Astrocyte of the cerebellum (primary cell): Measurements from ENCODE around the gene ETV5.

Experiments used
- DNase-seq: peaks from one replicate; pipeline ENCODE4 v3.0.0-alpha.2; 2011; ENCODE audit warnings: low read depth
- H3K4me3 ChIP-seq: 2 replicates; pipeline ENCODE4 v1.5.1; 2011; ENCODE audit warnings: mild to moderate bottlenecking, low read depth, low read length, moderate library complexity
- in situ Hi-C: cut with HindIII; loops from 2 replicates; pipeline ENCODE4 v1.10.0; 2017; ENCODE audit warnings: low sequenced_read_pairs
- TF ChIP-seq, protein P1 (sequence below): IDR thresholded peaks from 2 replicates; pipeline ENCODE4 v1.5.1; 2012; ENCODE audit warnings: low read length, low read depth, moderate library complexity, mild to moderate bottlenecking; ENCODE audit errors: missing control alignments

The ETV5 gene

DNA sequence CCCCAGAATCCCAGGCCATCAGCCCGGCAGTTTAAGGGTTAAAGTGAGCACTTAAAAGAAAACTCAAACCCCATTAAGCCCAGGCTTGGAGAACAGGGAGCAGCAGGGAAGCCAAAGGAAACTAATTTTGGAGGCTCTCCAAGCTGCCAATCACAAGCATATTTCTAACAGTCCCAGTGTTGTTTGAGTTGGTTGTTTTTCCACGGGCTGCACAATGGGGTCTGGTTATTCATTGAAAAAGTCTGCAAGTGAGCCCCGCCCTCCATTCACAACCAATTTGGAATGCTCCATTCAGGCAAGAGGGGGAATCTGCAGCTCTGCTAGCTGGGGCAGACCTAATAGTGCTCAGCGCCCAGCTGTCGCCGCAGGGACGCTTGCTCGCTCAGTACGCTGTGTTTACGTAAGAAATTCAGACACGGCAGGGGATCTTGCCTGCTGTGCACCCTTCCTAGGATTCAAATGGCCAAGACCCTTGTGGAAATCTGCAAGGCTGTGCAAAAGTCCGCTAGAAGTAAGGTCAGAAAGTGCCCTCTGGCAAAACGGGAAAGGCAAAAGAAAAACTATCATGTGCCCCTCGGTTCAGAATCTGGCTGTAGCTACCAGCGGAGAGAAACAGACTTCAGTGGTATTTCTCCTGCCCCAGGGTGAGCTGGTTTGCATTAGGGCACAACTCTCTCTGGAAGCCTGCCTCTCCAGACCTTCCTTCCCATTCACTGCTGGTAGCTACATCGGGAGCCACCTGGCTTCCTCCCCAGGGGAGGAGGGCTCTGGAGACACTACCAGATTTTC, 11.0 kb downstream of the ETV5 start:
- DNase-seq, result peak; percentile 67
- in situ Hi-C loops, result no loop called here
- TF ChIP-seq, protein P1, sequence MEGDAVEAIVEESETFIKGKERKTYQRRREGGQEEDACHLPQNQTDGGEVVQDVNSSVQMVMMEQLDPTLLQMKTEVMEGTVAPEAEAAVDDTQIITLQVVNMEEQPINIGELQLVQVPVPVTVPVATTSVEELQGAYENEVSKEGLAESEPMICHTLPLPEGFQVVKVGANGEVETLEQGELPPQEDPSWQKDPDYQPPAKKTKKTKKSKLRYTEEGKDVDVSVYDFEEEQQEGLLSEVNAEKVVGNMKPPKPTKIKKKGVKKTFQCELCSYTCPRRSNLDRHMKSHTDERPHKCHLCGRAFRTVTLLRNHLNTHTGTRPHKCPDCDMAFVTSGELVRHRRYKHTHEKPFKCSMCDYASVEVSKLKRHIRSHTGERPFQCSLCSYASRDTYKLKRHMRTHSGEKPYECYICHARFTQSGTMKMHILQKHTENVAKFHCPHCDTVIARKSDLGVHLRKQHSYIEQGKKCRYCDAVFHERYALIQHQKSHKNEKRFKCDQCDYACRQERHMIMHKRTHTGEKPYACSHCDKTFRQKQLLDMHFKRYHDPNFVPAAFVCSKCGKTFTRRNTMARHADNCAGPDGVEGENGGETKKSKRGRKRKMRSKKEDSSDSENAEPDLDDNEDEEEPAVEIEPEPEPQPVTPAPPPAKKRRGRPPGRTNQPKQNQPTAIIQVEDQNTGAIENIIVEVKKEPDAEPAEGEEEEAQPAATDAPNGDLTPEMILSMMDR, result no peak
- peak overlapping the region; percentile 42 for H3K4me3 ChIP-seq

DNA sequence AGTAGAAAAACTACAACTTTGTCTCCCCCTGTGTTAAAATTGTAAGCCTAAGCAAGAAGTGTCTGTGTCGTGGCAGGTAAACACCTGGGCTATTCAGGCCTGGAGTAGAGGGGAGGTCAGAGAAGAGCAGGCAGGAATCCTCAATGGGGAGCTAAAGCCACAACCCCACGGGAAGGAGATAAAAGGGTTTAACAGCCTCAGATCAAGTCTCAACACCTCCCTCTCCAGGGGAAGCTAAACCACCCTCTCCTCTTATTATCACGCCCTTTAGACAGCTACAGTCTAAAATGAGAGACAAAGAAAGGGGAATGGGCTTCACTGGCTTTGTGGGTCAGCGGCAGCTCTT, 11.6 kb downstream of the ETV5 start:
- no peak for DNase-seq
- peak overlapping the region; percentile 42 for H3K4me3 ChIP-seq
- TF ChIP-seq, protein P1, result no peak
- in situ Hi-C loops, result no loop called here

DNA sequence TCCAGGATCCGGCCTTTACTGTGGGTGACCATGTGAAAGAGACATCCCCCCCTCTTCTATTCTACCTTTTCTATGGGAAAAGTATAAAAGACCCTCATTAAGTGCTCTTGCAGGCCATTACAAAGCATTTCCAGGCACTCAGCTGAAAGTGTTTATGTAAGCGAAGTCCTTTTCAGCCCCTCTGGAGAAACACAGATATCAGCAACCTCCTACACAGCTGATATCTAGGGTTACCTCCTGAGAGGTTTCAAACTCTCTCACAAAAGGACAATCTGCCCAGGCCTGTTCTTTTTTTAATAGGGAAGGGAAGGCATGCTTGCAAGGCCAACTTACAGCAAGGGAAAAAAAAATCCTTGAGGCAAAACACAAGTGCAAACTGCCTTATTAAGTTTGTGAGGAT, 12.6 kb downstream of the ETV5 start:
- TF ChIP-seq, protein P1, result no peak
- H3K4me3 ChIP-seq, result no peak overlapping the region
- DNase-seq, result no peak
- in situ Hi-C loops, result no loop called here

DNA sequence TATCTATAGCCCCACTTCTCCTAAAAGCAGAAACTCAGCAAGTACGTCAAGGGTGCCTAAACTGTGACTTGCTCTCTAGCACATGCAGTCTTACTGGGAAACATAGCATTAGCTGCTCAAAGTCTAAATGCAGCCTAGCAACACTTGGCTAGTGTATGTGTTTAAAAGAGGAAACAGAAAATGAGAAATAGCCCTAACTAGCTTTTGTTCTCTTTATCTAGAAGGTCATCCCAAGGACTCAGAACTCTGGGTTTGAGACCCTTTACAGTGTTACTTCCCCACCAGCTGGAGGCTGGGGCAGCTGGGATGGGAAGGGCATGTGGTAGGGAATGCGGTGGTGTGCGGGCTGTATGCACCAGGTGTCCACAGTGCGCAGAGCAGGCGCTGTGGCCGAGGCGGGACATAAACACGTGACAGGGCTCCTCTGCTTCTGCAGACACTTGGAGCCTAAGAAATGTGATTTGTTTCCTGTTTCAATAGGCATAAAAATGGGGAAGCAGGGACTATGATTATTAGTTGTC, 13.3 kb downstream of the ETV5 start:
- TF ChIP-seq, protein P1, result no peak
- H3K4me3 ChIP-seq, result no peak overlapping the region
- DNase-seq, result no peak
- in situ Hi-C loops, result no loop called here

DNA sequence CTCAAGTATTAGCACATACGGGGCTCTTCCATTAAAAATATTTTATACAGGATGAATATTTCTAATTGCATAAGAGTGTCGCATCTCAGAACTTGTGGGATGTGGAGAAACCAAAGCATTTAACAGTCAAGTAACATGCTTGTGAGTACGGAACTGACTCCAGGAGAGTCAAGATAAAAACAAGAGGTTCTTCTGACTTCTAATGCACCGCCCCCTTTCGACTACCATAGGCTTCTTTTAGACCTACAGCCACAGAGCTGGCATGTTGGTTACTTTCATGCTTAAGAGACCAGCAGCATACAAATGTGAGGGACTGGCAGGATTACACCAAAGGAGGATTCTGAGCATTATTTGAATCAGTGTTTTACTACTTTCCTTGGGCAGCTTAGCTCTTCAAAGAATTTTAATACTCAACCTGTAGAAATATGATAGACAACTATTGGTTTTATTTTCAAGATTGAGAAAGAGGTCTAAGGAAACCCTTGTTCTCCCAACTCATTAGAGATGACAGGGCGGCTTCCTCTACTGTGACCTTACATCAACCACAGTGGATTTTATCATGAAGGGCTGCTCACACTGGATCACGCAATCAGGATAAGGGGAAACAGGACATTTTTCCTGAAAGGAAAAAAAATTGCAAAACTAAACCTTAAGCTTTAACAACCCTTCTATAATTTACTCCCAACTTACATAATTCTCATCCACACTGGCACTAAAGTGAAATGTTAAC, 14.0 kb downstream of the ETV5 start:
- H3K4me3 ChIP-seq, result no peak overlapping the region
- TF ChIP-seq, protein P1, result no peak
- in situ Hi-C loops, result no loop called here
- no peak for DNase-seq

DNA sequence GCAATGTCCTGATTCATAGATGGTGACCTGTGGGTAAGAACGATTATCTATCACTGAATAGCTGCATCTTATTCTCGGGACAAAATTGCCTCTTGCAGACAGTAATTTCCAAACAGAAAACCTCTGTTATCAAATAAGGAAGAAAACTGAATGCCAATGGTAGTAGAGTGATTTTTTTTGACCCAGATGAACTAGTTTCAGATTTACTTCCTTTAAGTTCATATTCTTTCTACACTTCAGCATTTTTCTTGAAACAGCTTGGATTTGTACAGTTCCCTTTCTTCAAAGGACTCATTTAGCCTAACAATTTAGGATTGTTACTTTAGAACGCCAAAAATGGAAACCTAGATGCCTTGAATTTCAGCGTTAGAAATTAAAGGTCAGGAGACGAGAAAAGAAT, 14.6 kb downstream of the ETV5 start:
- H3K4me3 ChIP-seq, result no peak overlapping the region
- in situ Hi-C loops, result no loop called here
- no peak for DNase-seq
- TF ChIP-seq, protein P1, result no peak
